ENCODE data around the gene SFSWAP.

SFSWAP gene

DNA sequence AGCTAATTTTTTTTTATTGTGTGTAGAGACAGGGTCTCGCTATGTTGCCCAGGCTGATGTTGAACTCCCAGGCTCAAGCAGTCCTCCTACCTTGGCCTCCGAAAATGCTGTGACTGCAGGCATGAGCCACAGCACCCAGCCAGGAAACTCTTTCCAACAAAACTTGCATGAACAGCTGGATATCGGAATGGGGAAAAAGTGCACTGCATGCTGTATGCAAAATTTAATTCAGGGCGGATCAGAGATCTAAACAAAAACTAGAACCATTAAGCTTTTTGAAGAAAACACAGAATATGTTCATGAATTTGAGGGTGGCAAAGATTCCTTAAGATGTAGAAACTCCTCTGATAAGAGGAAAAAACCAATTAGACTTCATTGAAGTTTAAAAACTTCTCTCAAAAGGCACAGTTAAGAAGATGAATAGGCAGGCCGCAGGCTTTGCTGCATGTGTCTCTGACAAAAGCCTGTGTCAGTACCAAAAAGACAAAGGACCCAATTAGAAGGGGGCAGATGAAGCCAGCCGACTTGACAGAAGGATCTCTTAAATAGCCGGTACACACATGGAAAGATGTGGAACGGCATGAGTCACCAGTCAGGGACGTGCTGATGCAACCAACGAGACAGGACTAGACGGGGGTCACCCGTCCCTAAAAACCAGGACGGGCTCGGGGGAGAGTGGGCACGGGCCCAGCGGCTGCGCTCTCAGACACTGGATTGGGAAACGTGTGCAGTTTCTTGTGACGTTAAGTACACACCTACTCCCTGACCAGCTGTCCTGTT, 82.5 kb downstream of the SFSWAP start:
- TF ChIP-seq, protein P1, sequence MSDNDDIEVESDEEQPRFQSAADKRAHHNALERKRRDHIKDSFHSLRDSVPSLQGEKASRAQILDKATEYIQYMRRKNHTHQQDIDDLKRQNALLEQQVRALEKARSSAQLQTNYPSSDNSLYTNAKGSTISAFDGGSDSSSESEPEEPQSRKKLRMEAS (IDR thresholded peaks at IDR 0.05): no peak
- TF ChIP-seq CEBPB (IDR thresholded peaks at IDR 0.05): no peak
- TF ChIP-seq YY1 (IDR thresholded peaks at IDR 0.05; ENCODE audit: low read depth): no peak
- TF ChIP-seq TCF12 (IDR thresholded peaks at IDR 0.05; ENCODE audit: low read depth): no peak
- TF ChIP-seq EGR1 (IDR thresholded peaks at IDR 0.05): no peak
- TF ChIP-seq CREB1 (IDR thresholded peaks at IDR 0.05; ENCODE audit: low read depth): no peak
- no peak for TF ChIP-seq EP300 (IDR thresholded peaks at IDR 0.05; ENCODE audit: borderline replicate concordance)
- TF ChIP-seq TEAD4 (IDR thresholded peaks at IDR 0.05): no peak
- TF ChIP-seq FOXM1 (IDR thresholded peaks at IDR 0.05; ENCODE audit: borderline replicate concordance, low read depth): no peak
- TF ChIP-seq, protein P2, sequence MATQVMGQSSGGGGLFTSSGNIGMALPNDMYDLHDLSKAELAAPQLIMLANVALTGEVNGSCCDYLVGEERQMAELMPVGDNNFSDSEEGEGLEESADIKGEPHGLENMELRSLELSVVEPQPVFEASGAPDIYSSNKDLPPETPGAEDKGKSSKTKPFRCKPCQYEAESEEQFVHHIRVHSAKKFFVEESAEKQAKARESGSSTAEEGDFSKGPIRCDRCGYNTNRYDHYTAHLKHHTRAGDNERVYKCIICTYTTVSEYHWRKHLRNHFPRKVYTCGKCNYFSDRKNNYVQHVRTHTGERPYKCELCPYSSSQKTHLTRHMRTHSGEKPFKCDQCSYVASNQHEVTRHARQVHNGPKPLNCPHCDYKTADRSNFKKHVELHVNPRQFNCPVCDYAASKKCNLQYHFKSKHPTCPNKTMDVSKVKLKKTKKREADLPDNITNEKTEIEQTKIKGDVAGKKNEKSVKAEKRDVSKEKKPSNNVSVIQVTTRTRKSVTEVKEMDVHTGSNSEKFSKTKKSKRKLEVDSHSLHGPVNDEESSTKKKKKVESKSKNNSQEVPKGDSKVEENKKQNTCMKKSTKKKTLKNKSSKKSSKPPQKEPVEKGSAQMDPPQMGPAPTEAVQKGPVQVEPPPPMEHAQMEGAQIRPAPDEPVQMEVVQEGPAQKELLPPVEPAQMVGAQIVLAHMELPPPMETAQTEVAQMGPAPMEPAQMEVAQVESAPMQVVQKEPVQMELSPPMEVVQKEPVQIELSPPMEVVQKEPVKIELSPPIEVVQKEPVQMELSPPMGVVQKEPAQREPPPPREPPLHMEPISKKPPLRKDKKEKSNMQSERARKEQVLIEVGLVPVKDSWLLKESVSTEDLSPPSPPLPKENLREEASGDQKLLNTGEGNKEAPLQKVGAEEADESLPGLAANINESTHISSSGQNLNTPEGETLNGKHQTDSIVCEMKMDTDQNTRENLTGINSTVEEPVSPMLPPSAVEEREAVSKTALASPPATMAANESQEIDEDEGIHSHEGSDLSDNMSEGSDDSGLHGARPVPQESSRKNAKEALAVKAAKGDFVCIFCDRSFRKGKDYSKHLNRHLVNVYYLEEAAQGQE (IDR thresholded peaks at IDR 0.05; ENCODE audit: low read depth): no peak
- TF ChIP-seq RAD21 (IDR thresholded peaks at IDR 0.05; ENCODE audit: low read depth): no peak

DNA sequence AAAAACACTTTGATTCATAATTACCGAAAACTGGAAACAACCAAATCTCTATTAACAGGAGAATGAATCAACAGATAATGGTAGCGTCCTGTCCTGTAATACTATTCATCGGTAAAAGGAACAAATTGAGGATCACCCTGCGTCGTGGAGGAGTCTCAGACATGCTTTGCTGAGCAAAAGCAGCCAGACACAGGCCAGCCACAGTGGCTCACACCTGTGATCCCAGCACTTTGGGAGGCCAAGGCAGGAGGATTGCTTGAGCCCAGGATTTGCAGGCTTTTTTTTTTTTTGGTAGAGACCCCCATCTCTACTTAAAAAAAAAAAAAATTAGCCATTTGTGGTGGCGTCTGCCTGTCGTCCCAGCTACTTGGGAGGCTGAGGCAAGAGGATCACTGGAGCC, 83.2 kb downstream of the SFSWAP start:
- TF ChIP-seq TAF1 (IDR thresholded peaks at IDR 0.05; ENCODE audit: low read depth) (no peak), TEAD4 (IDR thresholded peaks at IDR 0.05) (no peak), YY1 (IDR thresholded peaks at IDR 0.05; ENCODE audit: low read depth) (no peak), TCF12 (IDR thresholded peaks at IDR 0.05; ENCODE audit: low read depth) (no peak), EP300 (IDR thresholded peaks at IDR 0.05; ENCODE audit: borderline replicate concordance) (no peak), ZBTB7A (IDR thresholded peaks at IDR 0.05; ENCODE audit: low read depth) (no peak)
- TF ChIP-seq, protein P2 (IDR thresholded peaks at IDR 0.05; ENCODE audit: low read depth): no peak
- TF ChIP-seq, protein P1 (IDR thresholded peaks at IDR 0.05): no peak
- TF ChIP-seq, protein P3, sequence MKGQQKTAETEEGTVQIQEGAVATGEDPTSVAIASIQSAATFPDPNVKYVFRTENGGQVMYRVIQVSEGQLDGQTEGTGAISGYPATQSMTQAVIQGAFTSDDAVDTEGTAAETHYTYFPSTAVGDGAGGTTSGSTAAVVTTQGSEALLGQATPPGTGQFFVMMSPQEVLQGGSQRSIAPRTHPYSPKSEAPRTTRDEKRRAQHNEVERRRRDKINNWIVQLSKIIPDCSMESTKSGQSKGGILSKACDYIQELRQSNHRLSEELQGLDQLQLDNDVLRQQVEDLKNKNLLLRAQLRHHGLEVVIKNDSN (IDR thresholded peaks at IDR 0.05): no peak

DNA sequence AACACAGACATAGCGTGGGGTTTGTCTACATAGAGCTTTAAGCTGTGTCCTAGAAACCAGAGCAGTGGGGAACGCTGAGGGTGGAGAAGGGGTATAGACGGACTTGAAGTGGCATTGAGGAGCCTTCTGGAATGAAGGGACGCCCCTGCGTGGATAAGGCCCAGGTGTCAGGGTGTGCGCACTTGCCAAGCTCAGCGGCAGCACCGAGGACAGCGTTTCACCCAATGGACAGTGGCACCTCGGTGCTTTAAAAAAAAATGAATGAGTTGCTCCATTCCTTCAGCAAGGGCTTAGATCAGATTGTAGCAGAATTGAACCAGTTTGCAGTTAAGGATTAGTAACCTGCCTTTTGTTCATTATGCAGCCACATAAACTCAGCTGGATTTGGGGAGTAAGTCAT, 83.7 kb downstream of the SFSWAP start:
- TF ChIP-seq ZBTB7A (IDR thresholded peaks at IDR 0.05; ENCODE audit: low read depth) (no peak), EGR1 (IDR thresholded peaks at IDR 0.05) (no peak)
- TF ChIP-seq, protein P2 (IDR thresholded peaks at IDR 0.05; ENCODE audit: low read depth): peak; percentile 73

DNA sequence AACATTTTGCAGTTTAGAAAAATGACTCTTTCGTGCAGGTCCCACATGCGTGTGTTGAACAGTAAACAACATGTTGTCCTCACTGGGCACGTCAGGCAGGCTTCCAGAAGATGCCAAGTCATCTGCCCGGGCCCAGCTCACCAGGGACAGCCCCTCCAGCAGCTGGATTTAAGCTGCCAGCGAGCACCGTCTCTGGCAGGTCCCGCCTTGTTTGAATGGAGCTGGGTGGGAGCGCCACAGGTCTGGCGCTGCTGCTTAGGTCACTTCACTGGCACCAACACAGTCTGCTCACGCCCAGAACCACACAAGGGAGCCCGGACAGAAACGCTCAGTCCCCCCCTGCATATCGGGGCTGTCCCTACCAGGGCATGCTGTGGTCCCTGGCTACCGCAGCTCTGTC, 84.2 kb downstream of the SFSWAP start:
- no peak for TF ChIP-seq CEBPB (IDR thresholded peaks at IDR 0.05)
- TF ChIP-seq TCF12 (IDR thresholded peaks at IDR 0.05; ENCODE audit: low read depth): no peak
- no peak for TF ChIP-seq EGR1 (IDR thresholded peaks at IDR 0.05)
- TF ChIP-seq, protein P2 (IDR thresholded peaks at IDR 0.05; ENCODE audit: low read depth): no peak
- TF ChIP-seq CREB1 (IDR thresholded peaks at IDR 0.05; ENCODE audit: low read depth): no peak
- TF ChIP-seq, protein P3 (IDR thresholded peaks at IDR 0.05): no peak
- TF ChIP-seq, protein P1 (IDR thresholded peaks at IDR 0.05): no peak
- no peak for TF ChIP-seq FOXM1 (IDR thresholded peaks at IDR 0.05; ENCODE audit: borderline replicate concordance, low read depth)
- TF ChIP-seq RAD21 (IDR thresholded peaks at IDR 0.05; ENCODE audit: low read depth): no peak
- no peak for TF ChIP-seq ZBTB7A (IDR thresholded peaks at IDR 0.05; ENCODE audit: low read depth)
- no peak for TF ChIP-seq NFIC (IDR thresholded peaks at IDR 0.05)
- no peak for TF ChIP-seq EP300 (IDR thresholded peaks at IDR 0.05; ENCODE audit: borderline replicate concordance)
- TF ChIP-seq YY1 (IDR thresholded peaks at IDR 0.05; ENCODE audit: low read depth): no peak
- no peak for TF ChIP-seq TAF1 (IDR thresholded peaks at IDR 0.05; ENCODE audit: low read depth)
- TF ChIP-seq TEAD4 (IDR thresholded peaks at IDR 0.05): no peak

Measured in Ishikawa (cell line).